SIG-M5 treated with dmso at 0.1 percent for 504 hours (cell line): ENCODE measurements around the gene TRIM5.
A peak's percentile ranks its signal among the peaks of the same experiment; 100 is the strongest.

Experiments used
- DNase-seq: peaks from one replicate; lab custom pipeline; 2025; ENCODE audit not compliant: unreplicated experiment; lab: John Stamatoyannopoulos, UW

Gene TRIM5

GRCh38 chr11:5626196-5626595 lies 58.7 kb downstream of the TRIM5 start:
- DNase-seq, result no peak

- DNase-seq, result no peak
These were observed 59.6 kb downstream of the TRIM5 start for GRCh38 chr11:5625281-5625680.

- DNase-seq, result peak; percentile 83
These were observed 60.2 kb downstream of the TRIM5 start, which contains the start of gene TRIM34 for GRCh38 chr11:5624489-5625279. Gene TRIM34, plus strand, starts transcription at chr11:5625001. Its CDS starts 7,331 bp downstream, at chr11:5632332.

GRCh38 chr11:5622802-5623201 lies 62.1 kb downstream of the TRIM5 start:
- no peak for DNase-seq

GRCh38 chr11:5621580-5621979 lies 63.3 kb downstream of the TRIM5 start:
- no peak for DNase-seq

GRCh38 chr11:5620651-5621521 lies 64.0 kb downstream of the TRIM5 start:
- DNase-seq, result no peak

- DNase-seq, result no peak
These were observed 66.1 kb downstream of the TRIM5 start for GRCh38 chr11:5618807-5619206.
